MM.1S (cell line): ENCODE measurements around the gene PPEF1.

Experiments
- DNase-seq: peaks from one replicate; pipeline ENCODE4 v3.0.0-alpha.2; 2015
- H2AFZ ChIP-seq: fragments of 300-600 bp; sonication (generic); 2 replicates; pipeline ENCODE4 v1.6.0; 2016; ENCODE audit warnings: antibody characterized with exemption, low read length
- H3F3A ChIP-seq: fragments of 300-600 bp; sonication (generic); 2 replicates; pipeline ENCODE4 v1.6.1; 2016; ENCODE audit warnings: mild to moderate bottlenecking, antibody characterized with exemption, low read length, moderate library complexity, mixed read lengths; ENCODE audit not compliant: insufficient read depth
- H3K27ac ChIP-seq: fragments of 300-600 bp; sonication (generic); 2 replicates; pipeline ENCODE4 v1.5.1; 2016; ENCODE audit warnings: mild to moderate bottlenecking, low read length
- H3K27me3 ChIP-seq: fragments of 300-600 bp; sonication (generic); replicated peaks from 2 replicates; pipeline ENCODE4 v1.6.0; 2016; ENCODE audit warnings: low read length; ENCODE audit not compliant: insufficient read depth
- H3K36me3 ChIP-seq: fragments of 300-600 bp; sonication (generic); replicated peaks from 2 replicates; pipeline ENCODE4 v1.6.1; 2016; ENCODE audit warnings: mild to moderate bottlenecking, low read length, mixed read lengths; ENCODE audit not compliant: insufficient read depth
- H3K4me1 ChIP-seq: fragments of 300-600 bp; sonication (generic); 2 replicates; pipeline ENCODE4 v1.6.1; 2016; ENCODE audit warnings: low read length, mixed read lengths
- H3K4me2 ChIP-seq: fragments of 300-600 bp; sonication (generic); 2 replicates; pipeline ENCODE4 v1.6.0; 2016; ENCODE audit warnings: low read depth, low read length
- H3K4me3 ChIP-seq: fragments of 300-600 bp; sonication (generic); 2 replicates; pipeline ENCODE4 v1.5.1; 2016; ENCODE audit warnings: low read length, mixed read lengths
- H3K79me2 ChIP-seq: fragments of 300-600 bp; sonication (generic); 2 replicates; pipeline ENCODE4 v1.6.1; 2016; ENCODE audit warnings: mixed run types, low read length, mixed read lengths
- H3K9ac ChIP-seq: fragments of 300-600 bp; sonication (generic); 2 replicates; pipeline ENCODE4 v1.6.1; 2016; ENCODE audit warnings: low read length, mixed read lengths
- H3K9me2 ChIP-seq: fragments of 300-600 bp; sonication (generic); replicated peaks from 2 replicates; pipeline ENCODE4 v1.6.1; 2016; ENCODE audit warnings: mild to moderate bottlenecking, low read length, mixed read lengths; ENCODE audit not compliant: insufficient read depth
- H3K9me3 ChIP-seq: fragments of 300-600 bp; sonication (generic); replicated peaks from 2 replicates; pipeline ENCODE4 v1.6.1; 2016; ENCODE audit warnings: mild to moderate bottlenecking, low read length, mixed read lengths; ENCODE audit not compliant: insufficient read depth
- H4K20me1 ChIP-seq: fragments of 300-600 bp; sonication (generic); 2 replicates; pipeline ENCODE4 v1.6.1; 2016; ENCODE audit warnings: mild to moderate bottlenecking, low read length, moderate library complexity, mixed read lengths; ENCODE audit not compliant: insufficient read depth
- EZH2 ChIP-seq: fragments of 300-600 bp; sonication (generic); optimal IDR thresholded peaks from 2 replicates; pipeline ENCODE3; 2017; ENCODE audit warnings: low read depth, mild to moderate bottlenecking, antibody characterized with exemption, low read length, mixed read lengths
- EZH2phosphoT487 ChIP-seq: fragments of 300-600 bp; sonication (generic); IDR thresholded peaks from 2 replicates; pipeline ENCODE4 v1.6.1; 2018; ENCODE audit warnings: antibody characterized with exemption, low read length
- TF ChIP-seq, protein P1 (sequence below): fragments of 300-600 bp; sonication (generic); IDR thresholded peaks from 2 replicates; pipeline ENCODE4 v1.5.1; 2016; ENCODE audit warnings: antibody characterized with exemption, low read length, mixed read lengths

The PPEF1 gene

DNA sequence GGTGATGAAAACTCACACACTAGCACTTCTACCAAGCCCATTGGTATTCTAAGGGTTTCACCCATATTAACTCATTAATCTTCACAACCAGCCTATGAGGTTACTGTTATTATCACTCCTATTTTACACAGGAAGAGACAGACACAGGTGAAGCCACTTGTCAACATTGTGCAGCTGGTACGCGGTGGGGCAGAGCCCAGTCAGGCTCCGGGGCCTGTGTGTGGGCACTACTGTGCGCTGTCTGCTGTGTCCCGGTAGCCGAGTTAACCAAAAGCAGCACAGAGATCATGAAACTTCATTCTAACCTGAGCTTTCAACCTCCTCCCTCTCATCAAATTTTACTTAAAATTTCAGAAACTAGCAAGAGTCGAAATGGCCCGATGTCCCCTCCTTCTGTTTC, 165.2 kb downstream of the PPEF1 start:
- H3K36me3 ChIP-seq = no peaks in the 10 kb centered on the region
- TF ChIP-seq, protein P1, sequence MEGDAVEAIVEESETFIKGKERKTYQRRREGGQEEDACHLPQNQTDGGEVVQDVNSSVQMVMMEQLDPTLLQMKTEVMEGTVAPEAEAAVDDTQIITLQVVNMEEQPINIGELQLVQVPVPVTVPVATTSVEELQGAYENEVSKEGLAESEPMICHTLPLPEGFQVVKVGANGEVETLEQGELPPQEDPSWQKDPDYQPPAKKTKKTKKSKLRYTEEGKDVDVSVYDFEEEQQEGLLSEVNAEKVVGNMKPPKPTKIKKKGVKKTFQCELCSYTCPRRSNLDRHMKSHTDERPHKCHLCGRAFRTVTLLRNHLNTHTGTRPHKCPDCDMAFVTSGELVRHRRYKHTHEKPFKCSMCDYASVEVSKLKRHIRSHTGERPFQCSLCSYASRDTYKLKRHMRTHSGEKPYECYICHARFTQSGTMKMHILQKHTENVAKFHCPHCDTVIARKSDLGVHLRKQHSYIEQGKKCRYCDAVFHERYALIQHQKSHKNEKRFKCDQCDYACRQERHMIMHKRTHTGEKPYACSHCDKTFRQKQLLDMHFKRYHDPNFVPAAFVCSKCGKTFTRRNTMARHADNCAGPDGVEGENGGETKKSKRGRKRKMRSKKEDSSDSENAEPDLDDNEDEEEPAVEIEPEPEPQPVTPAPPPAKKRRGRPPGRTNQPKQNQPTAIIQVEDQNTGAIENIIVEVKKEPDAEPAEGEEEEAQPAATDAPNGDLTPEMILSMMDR = no peak
- TF ChIP-seq EZH2phosphoT487 (no peak), EZH2 (no peak)
- H3K9me2 ChIP-seq = no peaks in the 10 kb centered on the region
- no peaks in the 10 kb centered on the region for H3K9me3 ChIP-seq
- no peak overlapping the region for H3K4me2 ChIP-seq
- no peaks in the 10 kb centered on the region for H4K20me1 ChIP-seq
- H3F3A ChIP-seq = no peaks in the 10 kb centered on the region
- no peak overlapping the region for H3K9ac ChIP-seq
- H3K27ac ChIP-seq = no peak overlapping the region
- H3K27me3 ChIP-seq = no peaks in the 10 kb centered on the region
- no peaks in the 10 kb centered on the region for H3K79me2 ChIP-seq
- H2AFZ ChIP-seq = no peak overlapping the region
- no peaks in the 10 kb centered on the region for H3K4me1 ChIP-seq
- no peak overlapping the region for H3K4me3 ChIP-seq
- DNase-seq = no peak

DNA sequence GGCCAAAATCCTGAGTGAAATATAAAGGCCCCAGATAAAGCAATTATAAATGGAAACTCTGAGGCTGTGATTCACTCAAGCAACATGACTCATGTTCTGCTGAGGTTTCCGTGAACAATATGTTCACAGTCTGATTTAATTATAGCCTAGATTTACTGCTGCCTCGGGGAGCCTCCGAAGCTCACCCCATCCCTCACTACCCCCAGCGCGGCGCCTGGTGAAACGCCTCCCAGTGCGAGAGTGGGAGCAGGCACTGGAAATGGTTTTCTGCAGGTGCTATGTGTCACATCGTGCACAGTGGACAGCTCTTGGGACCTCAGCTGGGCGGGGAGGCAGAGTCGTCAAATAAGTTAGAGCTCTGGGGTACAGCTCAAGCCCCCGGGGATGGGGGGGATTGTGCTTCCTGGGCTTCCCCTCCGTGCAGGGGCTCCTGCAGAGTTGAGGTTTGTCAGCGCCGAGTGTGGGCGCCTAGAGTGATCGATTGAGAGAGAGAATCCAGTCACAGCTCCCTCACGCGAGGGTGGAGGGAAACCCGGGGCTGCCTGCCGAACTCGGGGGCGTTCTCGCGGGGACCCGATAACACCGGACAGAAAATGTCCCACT, 165.8 kb downstream of the PPEF1 start:
- TF ChIP-seq EZH2phosphoT487 (no peak), EZH2 (no peak)
- TF ChIP-seq, protein P1 = no peak
- H3K4me1 ChIP-seq = no peaks in the 10 kb centered on the region
- no peaks in the 10 kb centered on the region for H3K36me3 ChIP-seq
- H3K79me2 ChIP-seq = no peaks in the 10 kb centered on the region
- no peak overlapping the region for H3K27ac ChIP-seq
- H3K9ac ChIP-seq = no peak overlapping the region
- no peaks in the 10 kb centered on the region for H4K20me1 ChIP-seq
- H3K27me3 ChIP-seq = no peaks in the 10 kb centered on the region
- DNase-seq = no peak
- no peak overlapping the region for H3K4me2 ChIP-seq
- H3F3A ChIP-seq = no peaks in the 10 kb centered on the region
- no peak overlapping the region for H3K4me3 ChIP-seq
- H2AFZ ChIP-seq = no peak overlapping the region
- H3K9me2 ChIP-seq = no peaks in the 10 kb centered on the region
- H3K9me3 ChIP-seq = no peaks in the 10 kb centered on the region

DNA sequence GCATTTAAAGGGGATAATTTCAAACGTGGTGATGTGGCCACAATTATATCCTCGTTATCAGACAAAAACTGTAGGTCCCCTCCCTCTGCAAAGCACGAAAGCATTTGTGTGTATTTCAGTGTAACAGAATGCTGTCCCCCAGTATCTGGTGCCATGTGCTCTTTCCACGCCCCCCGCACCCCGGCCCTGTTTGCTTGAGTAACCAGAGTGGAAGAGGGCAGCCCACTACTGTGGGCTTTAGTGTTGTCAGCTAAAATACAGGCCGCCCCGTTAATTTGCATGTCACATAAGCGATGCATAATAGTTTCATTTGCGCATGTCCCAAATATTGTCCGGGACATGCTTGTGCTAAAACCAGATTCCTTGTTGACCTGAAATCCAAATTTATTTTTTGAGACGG, 166.4 kb downstream of the PPEF1 start:
- Histone ChIP-seq H3K36me3 (no peaks in the 10 kb centered on the region), H3K9me3 (no peaks in the 10 kb centered on the region), H4K20me1 (no peaks in the 10 kb centered on the region), H3K9ac (no peak overlapping the region), H3F3A (no peaks in the 10 kb centered on the region), H3K27ac (no peak overlapping the region), H3K4me2 (no peak overlapping the region), H3K9me2 (no peaks in the 10 kb centered on the region), H3K27me3 (no peaks in the 10 kb centered on the region), H2AFZ (no peak overlapping the region), H3K4me3 (no peak overlapping the region), H3K4me1 (no peaks in the 10 kb centered on the region), H3K79me2 (no peaks in the 10 kb centered on the region)
- DNase-seq = no peak
- no peak for TF ChIP-seq EZH2phosphoT487
- TF ChIP-seq, protein P1 = no peak
- no peak for TF ChIP-seq EZH2
